ENCODE measurements around the gene COG3.

GRCh38 chr13:45441633-45442032, 23.1 kb upstream of the COG3 start:
- TF ChIP-seq, protein P1, sequence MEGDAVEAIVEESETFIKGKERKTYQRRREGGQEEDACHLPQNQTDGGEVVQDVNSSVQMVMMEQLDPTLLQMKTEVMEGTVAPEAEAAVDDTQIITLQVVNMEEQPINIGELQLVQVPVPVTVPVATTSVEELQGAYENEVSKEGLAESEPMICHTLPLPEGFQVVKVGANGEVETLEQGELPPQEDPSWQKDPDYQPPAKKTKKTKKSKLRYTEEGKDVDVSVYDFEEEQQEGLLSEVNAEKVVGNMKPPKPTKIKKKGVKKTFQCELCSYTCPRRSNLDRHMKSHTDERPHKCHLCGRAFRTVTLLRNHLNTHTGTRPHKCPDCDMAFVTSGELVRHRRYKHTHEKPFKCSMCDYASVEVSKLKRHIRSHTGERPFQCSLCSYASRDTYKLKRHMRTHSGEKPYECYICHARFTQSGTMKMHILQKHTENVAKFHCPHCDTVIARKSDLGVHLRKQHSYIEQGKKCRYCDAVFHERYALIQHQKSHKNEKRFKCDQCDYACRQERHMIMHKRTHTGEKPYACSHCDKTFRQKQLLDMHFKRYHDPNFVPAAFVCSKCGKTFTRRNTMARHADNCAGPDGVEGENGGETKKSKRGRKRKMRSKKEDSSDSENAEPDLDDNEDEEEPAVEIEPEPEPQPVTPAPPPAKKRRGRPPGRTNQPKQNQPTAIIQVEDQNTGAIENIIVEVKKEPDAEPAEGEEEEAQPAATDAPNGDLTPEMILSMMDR (IDR thresholded peaks at IDR 0.05), result no peak
- no peak for TF ChIP-seq POLR2A (IDR thresholded peaks at IDR 0.05)

All from lower leg skin (tissue), 3 donors.